Natural killer cell treated with Interleukin-12 subunit alpha and Interleukin-12 subunit beta and Interleukin-15 and Interleukin-18, amount 100 ng/mL, for 72 hours (primary cell): ENCODE data around the gene IL21R. TPM values are rescaled to one million over a fixed set of nuclear protein-coding genes. Genes with fewer than 3 reads are reported as not detected.
A peak's percentile ranks its signal among the peaks of the same experiment; 100 is the strongest.
"Not testable (repeated sequence)": the region's sequence is repeated elsewhere in the genome, so short reads cannot be mapped to it uniquely, and the experiment has no call there.

Source experiments
- ATAC-seq, 2 donors: fragments of 150-1000 bp; cut with Tn5 transposase in 1 of 2; sonication (Bioruptor Pico), chemical (Tn5 transposase) in 1 of 2; 2 replicates each; pipeline ENCODE4 v1.10.0; 2021
- DNase-seq: peaks from one replicate; pipeline ENCODE4 v3.0.0; 2022; ENCODE audit warnings: low spot score
- H3K27ac Mint-ChIP-seq, 2 donors: 1 replicate in 1 of 2; 2 replicates in 1 of 2; pipeline ENCODE4 v1.8.0; 2022; ENCODE audit warnings: mixed read lengths in 2 of 2, mild to moderate bottlenecking in 1 of 2, moderate library complexity in 1 of 2
- H3K27me3 Mint-ChIP-seq, 2 donors: 1 replicate in 1 of 2; 2 replicates in 1 of 2; pipeline ENCODE4 v1.8.0; 2022; ENCODE audit warnings: mixed read lengths in 2 of 2
- H3K36me3 Mint-ChIP-seq: one replicate; pipeline ENCODE4 v1.8.0; 2022; ENCODE audit warnings: mixed read lengths
- H3K4me1 Mint-ChIP-seq, 2 donors: 1 replicate in 1 of 2; 2 replicates in 1 of 2; pipeline ENCODE4 v1.8.0; 2022; ENCODE audit warnings: low read depth in 2 of 2, mixed read lengths in 2 of 2, mild to moderate bottlenecking in 1 of 2
- H3K4me3 Mint-ChIP-seq: one replicate; pipeline ENCODE4 v1.8.0; 2022; ENCODE audit warnings: mixed read lengths
- H3K9me3 Mint-ChIP-seq: 2 replicates; pipeline ENCODE4 v1.8.0; 2022; ENCODE audit warnings: mixed read lengths
- total RNA-seq, 2 donors: library from RNA; stranded (reverse); gene quantifications; one replicate each; pipeline ENCODE4 v1.2.3, GENCODE V29; 2022

IL21R gene
- total RNA-seq, 2 donors from 2014 or later: 58.3 to 64.4 TPM

DNA sequence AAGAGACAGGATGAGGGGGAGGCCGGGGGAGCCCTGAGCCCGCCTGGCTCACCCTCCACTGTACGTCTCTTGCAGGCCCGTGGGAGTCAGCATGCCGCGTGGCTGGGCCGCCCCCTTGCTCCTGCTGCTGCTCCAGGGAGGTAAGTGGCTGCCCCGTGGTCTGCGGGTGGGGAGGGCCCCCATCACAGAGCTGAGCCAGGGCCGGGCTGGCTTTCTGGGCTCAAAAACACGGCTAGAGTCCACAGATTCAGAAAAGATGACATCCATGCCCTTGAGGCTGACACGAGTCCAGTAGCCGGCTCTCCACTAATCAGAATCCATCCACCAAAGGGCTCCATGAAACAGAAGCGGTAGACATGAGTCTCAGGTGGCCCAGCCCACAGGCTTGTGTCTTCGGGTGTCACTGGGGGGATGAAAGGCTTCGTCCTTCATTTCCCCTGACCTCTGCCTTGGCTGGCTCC lies 28.0 kb downstream of the IL21R start:
- Mint-ChIP-seq H3K9me3 (no peaks in the 10 kb centered on the region), H3K36me3 (peaks cover 12% of the 10 kb centered on the region), H3K4me3 (no peak overlapping the region), H3K27me3 (no peaks in the 10 kb centered on the region), H3K4me1 (peaks cover 58 to 61% of the 10 kb centered on the region in 2 donors), H3K27ac (peak overlapping the region; percentile 49 to 95)
- DNase-seq (peak; percentile 51), ATAC-seq (no peak)

DNA sequence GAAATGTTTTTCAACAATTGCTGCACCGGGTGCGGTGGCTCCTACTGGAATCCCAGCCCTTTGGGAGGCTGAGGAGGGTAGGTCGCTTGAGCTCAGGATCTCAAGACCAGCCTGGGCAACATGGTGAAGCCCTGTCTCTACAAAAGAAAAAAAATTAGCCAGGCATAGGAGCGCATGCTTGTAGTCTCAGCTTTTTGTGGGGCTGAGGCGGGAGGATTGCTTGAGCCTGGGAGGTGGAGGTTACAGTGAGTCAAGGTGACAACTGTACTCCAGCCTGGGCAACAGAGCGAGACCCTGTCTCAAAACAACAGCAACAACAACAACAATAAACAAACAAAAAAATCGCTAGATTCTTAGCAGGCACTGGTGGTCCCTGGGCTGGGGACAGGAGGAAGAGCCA lies 28.5 kb downstream of the IL21R start:
- Mint-ChIP-seq H3K27me3 (no peaks in the 10 kb centered on the region), H3K4me3 (peak overlapping the region; percentile 47), H3K27ac (peak overlapping the region; percentile 49 to 95), H3K9me3 (no peaks in the 10 kb centered on the region), H3K36me3 (peaks cover 10% of the 10 kb centered on the region), H3K4me1 (peaks cover 53 to 56% of the 10 kb centered on the region in 2 donors)
- DNase-seq: peak; percentile 37
- no peak for ATAC-seq

DNA sequence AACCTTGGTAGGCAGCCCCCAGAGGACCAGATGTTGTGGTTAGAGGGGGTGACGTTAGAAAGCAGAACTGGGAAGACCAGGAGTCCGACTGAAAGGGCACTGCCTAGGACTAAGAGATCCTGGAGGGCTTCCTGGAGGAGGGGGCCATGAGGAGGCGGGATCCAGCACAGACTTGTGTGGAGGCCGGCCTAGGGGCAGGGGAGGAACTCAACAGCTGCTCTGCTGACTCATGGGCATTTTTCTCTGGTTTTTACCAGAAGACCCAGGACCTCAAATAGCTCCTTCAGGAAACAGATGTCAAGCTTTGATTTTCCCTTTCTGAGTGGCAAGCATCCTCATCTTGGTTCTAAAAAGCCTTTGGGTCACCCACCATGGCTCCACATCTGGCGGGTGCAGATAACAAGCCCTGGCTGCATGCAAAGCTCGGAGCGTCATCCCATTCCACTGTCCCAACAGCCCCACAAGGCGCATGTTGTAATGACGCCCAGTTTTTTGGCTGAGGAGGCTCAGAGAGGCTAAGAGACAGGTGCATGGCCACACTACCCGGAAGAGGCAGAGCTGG lies 29.0 kb downstream of the IL21R start:
- peaks cover 10% of the 10 kb centered on the region for H3K36me3 Mint-ChIP-seq
- no peaks in the 10 kb centered on the region for H3K9me3 Mint-ChIP-seq
- DNase-seq (peak; percentile 67), ATAC-seq (no peak)
- H3K4me3 Mint-ChIP-seq: peak overlapping the region; percentile 47
- peak overlapping the region; percentile 49 to 95 for H3K27ac Mint-ChIP-seq
- peaks cover 51 to 54% of the 10 kb centered on the region in 2 donors for H3K4me1 Mint-ChIP-seq
- no peaks in the 10 kb centered on the region for H3K27me3 Mint-ChIP-seq

- Mint-ChIP-seq H3K4me1 (peaks cover 42 to 54% of the 10 kb centered on the region in 2 donors), H3K4me3 (peak overlapping the region; percentile 13), H3K27me3 (no peaks in the 10 kb centered on the region), H3K27ac (peak overlapping the region; percentile 63 to 95), H3K36me3 (peaks cover 10% of the 10 kb centered on the region), H3K9me3 (no peaks in the 10 kb centered on the region)
- peak; percentile 60 to 75 for ATAC-seq
- peak; percentile 61 for DNase-seq
These were observed 30.0 kb downstream of the IL21R start for GRCh38 chr16:27431773-27432532.

GRCh38 chr16:27432558-27432957 lies 30.6 kb downstream of the IL21R start:
- ATAC-seq (peak in 1 of 2 donors; percentile 12), DNase-seq (peak; percentile 22)
- H3K9me3 Mint-ChIP-seq: no peaks in the 10 kb centered on the region
- H3K4me1 Mint-ChIP-seq: peaks cover 36 to 48% of the 10 kb centered on the region in 2 donors
- H3K4me3 Mint-ChIP-seq: no peak overlapping the region
- H3K36me3 Mint-ChIP-seq: peaks cover 10% of the 10 kb centered on the region
- H3K27ac Mint-ChIP-seq: peak overlapping the region; percentile 63 to 95
- H3K27me3 Mint-ChIP-seq: no peaks in the 10 kb centered on the region

DNA sequence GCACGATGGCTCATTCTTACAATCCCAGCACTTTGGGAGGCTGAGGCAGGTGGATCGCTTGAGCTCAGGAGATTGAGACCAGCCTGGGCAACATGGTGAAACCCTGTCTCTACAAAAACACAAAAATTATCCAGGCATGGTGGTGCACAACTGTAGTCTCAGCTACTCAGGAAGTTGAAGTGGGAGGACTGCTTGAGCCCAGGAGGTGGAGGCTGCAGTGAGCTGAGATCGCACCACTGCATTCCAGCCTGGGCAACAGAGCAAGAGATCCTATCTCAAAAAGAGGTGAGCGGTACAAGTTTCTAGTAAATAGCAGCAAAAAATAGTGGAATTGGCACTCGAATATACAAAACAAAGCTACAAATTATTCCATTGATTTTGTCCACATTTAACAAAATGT lies 31.2 kb downstream of the IL21R start:
- Mint-ChIP-seq H3K36me3 (peaks cover 10% of the 10 kb centered on the region), H3K27ac (peak overlapping the region; percentile 63 to 95), H3K4me1 (peaks cover 31 to 52% of the 10 kb centered on the region in 2 donors)
- not testable (repeated sequence) for DNase-seq, ATAC-seq, H3K4me3 Mint-ChIP-seq, H3K9me3 Mint-ChIP-seq, H3K27me3 Mint-ChIP-seq

DNA sequence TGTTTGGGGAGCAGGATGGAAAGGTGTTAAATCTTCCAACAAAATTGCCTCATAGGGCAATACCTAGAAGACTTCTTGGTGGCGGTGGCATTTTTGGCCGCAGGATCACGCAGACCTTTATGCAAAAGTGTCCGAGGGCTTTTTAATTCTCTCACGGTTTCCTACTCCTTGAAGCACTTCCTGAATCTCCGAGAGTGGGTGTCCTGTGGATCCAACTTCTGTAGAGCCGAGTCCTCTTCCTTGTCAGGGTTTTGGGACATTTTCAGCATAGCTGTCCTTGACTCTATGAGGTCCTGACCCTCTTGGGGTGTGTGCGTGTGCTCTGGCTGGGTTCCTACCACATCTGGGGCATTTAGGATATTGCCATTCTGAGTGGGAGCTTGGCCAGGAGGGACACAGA lies 31.7 kb downstream of the IL21R start:
- Mint-ChIP-seq H3K36me3 (peaks cover 10% of the 10 kb centered on the region), H3K9me3 (no peaks in the 10 kb centered on the region), H3K27ac (no peak overlapping the region), H3K4me1 (peaks cover 30 to 54% of the 10 kb centered on the region in 2 donors), H3K27me3 (no peaks in the 10 kb centered on the region), H3K4me3 (no peak overlapping the region)
- DNase-seq (peak; percentile 16), ATAC-seq (no peak)

GRCh38 chr16:27434141-27435051 lies 32.4 kb downstream of the IL21R start:
- H3K27ac Mint-ChIP-seq: peak overlapping the region; percentile 23 to 44
- DNase-seq (peak; percentile 52), ATAC-seq (no peak)
- H3K4me3 Mint-ChIP-seq: no peak overlapping the region
- no peaks in the 10 kb centered on the region for H3K27me3 Mint-ChIP-seq
- H3K4me1 Mint-ChIP-seq: peaks cover 32 to 55% of the 10 kb centered on the region in 2 donors
- H3K36me3 Mint-ChIP-seq: peaks cover 15% of the 10 kb centered on the region
- H3K9me3 Mint-ChIP-seq: peaks cover 2% of the 10 kb centered on the region

DNA sequence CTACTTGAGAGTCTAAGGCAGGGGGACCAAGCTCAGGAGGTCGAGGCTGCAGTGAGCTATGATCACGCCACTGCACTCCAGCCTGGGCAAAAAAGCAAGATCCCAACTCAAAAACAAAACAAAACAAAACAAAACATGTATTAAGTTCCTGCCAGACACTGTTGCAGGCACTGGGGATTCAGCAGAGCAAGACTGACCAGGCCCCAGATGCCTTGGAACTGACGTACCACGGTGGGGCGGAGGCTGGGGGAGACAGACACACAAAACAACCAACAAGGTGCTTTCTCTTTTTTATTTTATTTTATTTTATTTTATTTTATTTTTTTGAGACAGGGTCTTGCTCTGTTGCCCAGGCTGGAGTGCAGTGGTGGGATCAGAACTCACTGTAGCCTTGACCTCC lies 33.2 kb downstream of the IL21R start:
- H3K4me3 Mint-ChIP-seq, ATAC-seq, H3K27me3 Mint-ChIP-seq, DNase-seq, H3K9me3 Mint-ChIP-seq: not testable (repeated sequence)
- Mint-ChIP-seq H3K36me3 (peaks cover 18% of the 10 kb centered on the region), H3K4me1 (peaks cover 33 to 53% of the 10 kb centered on the region in 2 donors), H3K27ac (peak overlapping the region in 1 of 2 donors; percentile 23)

GRCh38 chr16:27436065-27436464 lies 34.1 kb downstream of the IL21R start:
- no peak overlapping the region for H3K4me3 Mint-ChIP-seq

GRCh38 chr16:27436921-27437650 lies 35.1 kb downstream of the IL21R start:
- H3K4me1 Mint-ChIP-seq: peaks cover 18 to 44% of the 10 kb centered on the region in 2 donors
- no peaks in the 10 kb centered on the region for H3K27me3 Mint-ChIP-seq
- ATAC-seq: no peak
- H3K9me3 Mint-ChIP-seq: peaks cover 2% of the 10 kb centered on the region
- H3K36me3 Mint-ChIP-seq: peaks cover 18% of the 10 kb centered on the region
- peak overlapping the region in 1 of 2 donors; percentile 89 for H3K27ac Mint-ChIP-seq
- H3K4me3 Mint-ChIP-seq: no peak overlapping the region
- DNase-seq: peak; percentile 34

More at GRCh38 chr16:27436065-27436464, 34.1 kb downstream of the IL21R start:
- Mint-ChIP-seq H3K27me3 (no peaks in the 10 kb centered on the region), H3K27ac (peak overlapping the region; percentile 12 to 89), H3K9me3 (peaks cover 2% of the 10 kb centered on the region), H3K4me1 (peaks cover 24 to 50% of the 10 kb centered on the region in 2 donors), H3K36me3 (peaks cover 18% of the 10 kb centered on the region)
- ATAC-seq (no peak), DNase-seq (peak; percentile 12)

DNA sequence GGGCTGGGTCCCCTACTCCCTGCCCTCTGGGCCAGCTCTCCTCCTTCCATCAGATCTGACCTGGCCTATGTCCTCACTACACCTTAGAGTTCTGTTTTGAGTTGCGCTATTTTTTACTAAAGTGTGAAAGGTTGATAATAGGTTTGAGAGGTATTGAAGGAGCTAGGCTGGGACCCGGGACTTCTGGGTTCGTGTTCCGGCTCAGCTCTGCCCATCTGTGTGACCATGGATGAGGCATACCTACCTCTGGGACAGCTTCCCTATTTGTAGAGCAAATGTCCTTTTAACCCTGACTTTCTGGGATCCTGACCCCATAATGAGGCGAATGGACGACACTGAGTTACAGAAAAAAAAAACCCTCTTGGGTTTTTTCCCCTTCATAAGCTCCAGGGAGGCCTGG lies 36.0 kb downstream of the IL21R start:
- no peak overlapping the region for H3K4me3 Mint-ChIP-seq
- H3K27ac Mint-ChIP-seq: peak overlapping the region in 1 of 2 donors; percentile 89
- H3K9me3 Mint-ChIP-seq: peaks cover 2% of the 10 kb centered on the region
- no peaks in the 10 kb centered on the region for H3K27me3 Mint-ChIP-seq
- H3K4me1 Mint-ChIP-seq: peaks cover 10 to 41% of the 10 kb centered on the region in 2 donors
- peaks cover 19% of the 10 kb centered on the region for H3K36me3 Mint-ChIP-seq
- ATAC-seq (no peak), DNase-seq (peak; percentile 35)
